Measurements from ENCODE around the gene BCL2L12.
"Not testable (repeated sequence)": the region's sequence is repeated elsewhere in the genome, so short reads cannot be mapped to it uniquely, and the experiment has no call there.

DNA sequence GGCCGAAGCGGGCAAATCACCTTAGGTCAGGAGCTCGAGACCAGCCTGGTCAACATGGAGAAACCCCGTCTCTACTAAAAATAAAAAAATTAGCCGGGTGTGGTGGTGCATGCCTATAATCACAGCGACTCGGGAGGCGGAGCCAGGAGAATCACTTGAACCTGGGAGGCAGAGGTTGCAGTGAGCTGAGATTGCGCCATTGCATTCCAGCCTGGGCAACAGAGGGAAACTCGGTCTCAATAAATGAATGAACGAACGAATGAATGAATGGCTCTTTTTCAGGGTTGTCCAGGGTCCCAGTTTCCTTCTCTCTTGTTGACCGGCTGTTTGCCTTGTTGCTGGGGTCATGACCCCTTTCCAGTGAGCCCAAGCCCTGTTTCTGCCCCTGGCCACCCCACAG, 47.9 kb upstream of the BCL2L12 start:
- not testable (repeated sequence) for TF ChIP-seq SP2 (tag by site-specific recombination; IDR thresholded peaks at IDR 0.05); KLF1 (tag by site-specific recombination; IDR thresholded peaks at IDR 0.05); CTCF (tag by site-specific recombination; IDR thresholded peaks at IDR 0.05); ZNF394 (tag by site-specific recombination; IDR thresholded peaks at IDR 0.05; ENCODE audit: borderline replicate concordance); TRIM28 (IDR thresholded peaks at IDR 0.05; ENCODE audit: borderline replicate concordance, low read length); YY1 (tag by site-specific recombination; IDR thresholded peaks at IDR 0.05); ZXDB (tag by site-specific recombination; IDR thresholded peaks at IDR 0.05); BCL11A (tag by site-specific recombination; IDR thresholded peaks at IDR 0.05; ENCODE audit: low read depth); ZNF558 (tag by site-specific recombination; IDR thresholded peaks at IDR 0.05); SETDB1 (IDR thresholded peaks at IDR 0.05; ENCODE audit: insufficient read length, low read length)
- TF ChIP-seq, protein P1, sequence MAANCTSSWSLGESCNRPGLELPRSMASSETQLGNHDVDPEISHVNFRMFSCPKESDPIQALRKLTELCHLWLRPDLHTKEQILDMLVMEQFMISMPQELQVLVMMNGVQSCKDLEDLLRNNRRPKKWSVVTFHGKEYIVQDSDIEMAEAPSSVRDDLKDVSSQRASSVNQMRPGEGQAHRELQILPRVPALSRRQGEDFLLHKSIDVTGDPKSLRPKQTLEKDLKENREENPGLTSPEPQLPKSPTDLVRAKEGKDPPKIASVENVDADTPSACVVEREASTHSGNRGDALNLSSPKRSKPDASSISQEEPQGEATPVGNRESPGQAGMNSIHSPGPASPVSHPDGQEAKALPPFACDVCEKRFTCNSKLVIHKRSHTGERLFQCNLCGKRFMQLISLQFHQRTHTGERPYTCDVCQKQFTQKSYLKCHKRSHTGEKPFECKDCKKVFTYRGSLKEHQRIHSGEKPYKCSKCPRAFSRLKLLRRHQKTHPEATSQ (tag by site-specific recombination; IDR thresholded peaks at IDR 0.05): not testable (repeated sequence)
